ENCODE results near the gene IKZF1. TPM values are rescaled to one million over a fixed set of nuclear protein-coding genes. Genes with fewer than 3 reads are reported as not detected.

The IKZF1 gene
- total RNA-seq, 1 experiment from 2014 or later, result 0.57 TPM

- Histone ChIP-seq H3K4me2 (ENCODE audit: low read length) (no peak overlapping the region), H2AFZ (ENCODE audit: low read depth, low read length, poor library complexity, severe bottlenecking) (no peak overlapping the region), H4K20me1 (ENCODE audit: insufficient read depth) (no peaks in the 10 kb centered on the region), H3K9ac (ENCODE audit: low read length) (no peak overlapping the region), H3K4me1 (ENCODE audit: control insufficient read depth in 1 of 2, insufficient read depth in 2 of 2, low read length in 2 of 2) (no peaks in the 10 kb centered on the region), H3K9me2 (ENCODE audit: insufficient read depth) (no peaks in the 10 kb centered on the region), H3K9me3 (ENCODE audit: control insufficient read depth in 1 of 2, insufficient read depth in 1 of 2, low read depth in 1 of 2, low read length in 2 of 2) (no peaks in the 10 kb centered on the region), H3K36me3 (ENCODE audit: control insufficient read depth in 1 of 2, insufficient read depth in 2 of 2, low read length in 2 of 2) (no peaks in the 10 kb centered on the region), H3K4me3 (replicated peaks in 1 of 2; ENCODE audit: low read depth in 1 of 2, low read length in 2 of 2) (no peak overlapping the region), H3K27me3 (ENCODE audit: insufficient read depth, low read length) (peaks cover 22% of the 10 kb centered on the region; the same call in 1 of the 2 replicates), H3K27ac (ENCODE audit: low read depth, low read length) (no peak overlapping the region), H3K79me2 (ENCODE audit: insufficient read depth, low read length) (no peaks in the 10 kb centered on the region)
- RAD21 ChIA-PET (ENCODE audit: low non-redundant PET in 1 of 2, low total read pairs in 2 of 2, uncharacterized antibody in 2 of 2, unreplicated experiment in 2 of 2), result no interaction called here
- TF ChIP-seq REST (IDR thresholded peaks at IDR 0.05; ENCODE audit: low read depth), result no peak
- TF ChIP-seq EGR1 (IDR thresholded peaks at IDR 0.05; ENCODE audit: low read depth), result no peak
- no peak for TF ChIP-seq ATF3 (IDR thresholded peaks at IDR 0.05)
- TF ChIP-seq ELF1 (IDR thresholded peaks at IDR 0.05; ENCODE audit: borderline replicate concordance, low read depth), result no peak
- no peak for TF ChIP-seq RAD21 (IDR thresholded peaks at IDR 0.05; ENCODE audit: low read depth)
- TF ChIP-seq JUND (IDR thresholded peaks at IDR 0.05), result no peak
- TF ChIP-seq CTCF (IDR thresholded peaks at IDR 0.05 in 2 of 3, conservative IDR thresholded peaks at IDR 0.05 in 1 of 3; ENCODE audit: borderline replicate concordance in 1 of 3, insufficient read depth in 1 of 3, low read depth in 2 of 3, low read length in 2 of 3), result no peak
- TF ChIP-seq EZH2phosphoT487 (IDR thresholded peaks at IDR 0.05; ENCODE audit: borderline replicate concordance), result no peak
- TF ChIP-seq TCF7L2 (IDR thresholded peaks at IDR 0.05; ENCODE audit: borderline replicate concordance, extremely low read depth, insufficient read depth, insufficient read length), result no peak
- no peak for TF ChIP-seq FOSL1 (IDR thresholded peaks at IDR 0.05; ENCODE audit: low read depth)
- TF ChIP-seq MAX (IDR thresholded peaks at IDR 0.05), result no peak
- no peak for TF ChIP-seq ZNF274 (IDR thresholded peaks at IDR 0.05; ENCODE audit: low read depth, low read length)
- no peak for TF ChIP-seq SRF (IDR thresholded peaks at IDR 0.05; ENCODE audit: low read depth)
- no peak for TF ChIP-seq YY1 (IDR thresholded peaks at IDR 0.05; ENCODE audit: extremely low read depth, insufficient replicate concordance, low read depth, low read length)
- TF ChIP-seq EZH2 (IDR thresholded peaks at IDR 0.05), result no peak
- TF ChIP-seq POLR2A (IDR thresholded peaks at IDR 0.05; ENCODE audit: borderline replicate concordance, extremely low read depth, insufficient read depth, insufficient read length), result no peak
- TF ChIP-seq CBX3 (IDR thresholded peaks at IDR 0.05; ENCODE audit: low read depth), result no peak
- POLR2A ChIA-PET, result no interaction called here
- ATAC-seq (no peak), DNase-seq (ENCODE audit: low read depth, low spot score) (no peak)
- intact Hi-C loops (cut with micrococcal nuclease), result no loop called here
- no TSS peak for BruUV-seq (replicated peaks)
- CTCF ChIA-PET, result no interaction called here
Observed at GRCh38 chr7:50317697-50318669, 13.5 kb downstream of the IKZF1 start.
